Neuron (in vitro differentiated cells): ENCODE data around the gene CDADC1.

ENCODE experiments used
- H2AFZ ChIP-seq: one replicate; pipeline ENCODE4 v1.6.1; 2013; ENCODE audit warnings: low read depth, mild to moderate bottlenecking, inconsistent platforms, low read length, moderate library complexity
- H3K27me3 ChIP-seq: one replicate; pipeline ENCODE4 v1.6.1; 2013; ENCODE audit warnings: low read length; ENCODE audit not compliant: insufficient read depth
- H3K36me3 ChIP-seq: one replicate; pipeline ENCODE4 v1.6.1; 2013; ENCODE audit warnings: low read length; ENCODE audit not compliant: insufficient read depth
- H3K4me1 ChIP-seq: one replicate; pipeline ENCODE4 v1.6.1; 2013; ENCODE audit warnings: low read length; ENCODE audit not compliant: insufficient read depth
- H3K4me3 ChIP-seq: 2 replicates; pipeline ENCODE4 v1.5.1; 2013; ENCODE audit warnings: mild to moderate bottlenecking, low read length, moderate library complexity
- H3K9me3 ChIP-seq: one replicate; pipeline ENCODE4 v1.6.1; 2013; ENCODE audit warnings: low read length

Gene CDADC1

DNA sequence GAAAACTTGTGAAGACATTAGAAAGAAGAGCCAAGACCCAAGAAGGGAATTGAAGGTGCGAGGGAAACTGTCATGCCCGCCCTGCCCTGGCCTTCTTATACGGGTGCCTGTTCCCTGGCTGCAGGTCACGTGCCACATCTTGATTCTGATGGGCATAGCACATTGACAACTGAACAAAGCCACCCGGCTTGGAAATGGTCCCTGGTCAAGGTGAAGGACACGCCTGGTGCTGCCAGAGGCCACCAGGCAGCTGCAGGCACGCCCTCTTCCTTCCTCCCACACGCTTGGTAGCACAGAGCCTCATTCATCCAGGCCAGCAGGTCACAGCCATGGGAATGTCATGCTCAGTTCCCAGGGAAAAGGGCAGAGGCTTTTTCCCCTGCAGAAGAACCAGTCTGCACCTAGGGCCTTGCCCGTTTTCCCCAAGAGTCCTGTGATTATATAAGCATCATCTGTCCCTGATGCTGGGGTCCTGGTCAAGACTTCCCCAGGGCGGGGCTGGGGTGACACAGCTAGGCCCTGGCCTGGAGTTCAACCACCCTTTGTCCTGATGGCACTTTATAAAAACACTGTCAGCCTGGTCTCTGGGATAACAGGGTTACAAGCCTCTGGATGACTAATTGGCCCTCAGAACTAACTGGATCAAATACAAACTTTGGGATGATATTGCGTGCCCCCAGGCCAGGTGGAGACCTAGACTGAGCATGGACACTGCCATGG, 56.0 kb downstream of the CDADC1 start:
- H3K36me3 ChIP-seq, result no peaks in the 10 kb centered on the region
- no peaks in the 10 kb centered on the region for H3K27me3 ChIP-seq
- no peaks in the 10 kb centered on the region for H3K4me1 ChIP-seq
- H3K4me3 ChIP-seq, result no peak overlapping the region
- no peaks in the 10 kb centered on the region for H3K9me3 ChIP-seq
- H2AFZ ChIP-seq, result no peak overlapping the region

DNA sequence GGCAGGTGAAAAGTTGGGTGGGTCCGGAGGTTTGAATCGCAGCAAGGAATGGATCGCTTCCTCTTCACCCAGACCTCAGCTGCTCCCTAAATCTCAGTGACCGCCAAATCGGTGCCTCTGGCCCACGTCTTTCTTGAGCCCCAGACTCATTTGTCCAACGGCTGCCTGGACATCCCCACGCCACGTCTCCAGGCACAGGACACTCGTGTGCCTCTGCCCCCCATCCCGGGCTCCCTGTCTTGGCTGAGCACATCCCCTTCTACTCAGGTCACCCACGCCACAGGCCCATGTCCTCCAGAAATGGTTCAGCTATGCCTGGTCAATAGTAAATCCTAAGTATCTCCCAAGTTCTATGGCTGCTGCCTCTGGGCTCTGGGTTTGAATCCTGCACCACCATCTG, 56.6 kb downstream of the CDADC1 start:
- no peaks in the 10 kb centered on the region for H3K27me3 ChIP-seq
- no peaks in the 10 kb centered on the region for H3K4me1 ChIP-seq
- H2AFZ ChIP-seq, result no peak overlapping the region
- H3K36me3 ChIP-seq, result no peaks in the 10 kb centered on the region
- H3K9me3 ChIP-seq, result no peaks in the 10 kb centered on the region
- H3K4me3 ChIP-seq, result no peak overlapping the region

DNA sequence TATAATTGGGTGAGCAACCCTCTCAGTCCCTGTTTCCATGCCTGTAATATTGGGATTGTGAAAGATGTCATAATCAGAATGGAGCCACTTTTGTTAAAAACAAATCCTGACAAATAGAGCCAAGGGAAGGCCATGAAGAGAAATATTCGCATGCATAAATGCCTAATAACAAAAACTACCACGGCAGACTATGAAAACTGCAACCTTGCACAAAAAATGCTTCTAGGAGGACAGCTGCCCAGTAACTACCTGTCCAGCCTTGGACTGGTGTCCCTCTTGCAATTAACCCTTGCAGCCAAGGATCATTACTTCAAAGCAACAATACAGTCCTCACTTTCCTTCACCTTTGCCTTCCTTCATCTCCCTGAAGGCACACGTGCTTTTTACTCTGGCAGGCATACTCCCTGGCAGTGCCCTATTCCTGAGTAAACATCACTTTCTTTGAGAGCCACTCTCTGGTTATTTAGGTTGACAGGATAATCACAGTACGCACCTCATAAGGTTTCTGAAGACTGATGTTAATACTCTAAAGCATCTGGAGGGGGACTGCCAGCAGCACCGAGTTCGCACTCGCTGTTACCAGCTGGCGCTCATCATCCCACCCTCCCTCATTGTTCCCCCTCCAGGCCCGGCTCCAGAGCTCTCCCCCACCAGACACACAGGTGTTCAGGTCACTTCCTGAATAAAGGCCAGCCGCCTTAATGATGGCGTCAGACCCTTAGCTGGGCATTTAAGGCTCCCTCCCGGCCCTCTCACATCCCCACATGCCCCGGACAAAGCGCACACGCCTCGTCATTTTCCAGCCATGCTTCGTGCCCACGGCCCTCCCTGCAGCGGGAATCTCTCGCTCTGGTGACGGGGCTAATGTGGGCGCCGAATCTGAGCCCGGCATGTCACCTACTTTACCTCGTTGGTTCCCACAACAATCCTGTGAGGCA, 57.3 kb downstream of the CDADC1 start:
- Histone ChIP-seq H3K4me1 (no peaks in the 10 kb centered on the region), H3K4me3 (no peak overlapping the region), H2AFZ (no peak overlapping the region), H3K9me3 (no peaks in the 10 kb centered on the region), H3K36me3 (no peaks in the 10 kb centered on the region), H3K27me3 (no peaks in the 10 kb centered on the region)

DNA sequence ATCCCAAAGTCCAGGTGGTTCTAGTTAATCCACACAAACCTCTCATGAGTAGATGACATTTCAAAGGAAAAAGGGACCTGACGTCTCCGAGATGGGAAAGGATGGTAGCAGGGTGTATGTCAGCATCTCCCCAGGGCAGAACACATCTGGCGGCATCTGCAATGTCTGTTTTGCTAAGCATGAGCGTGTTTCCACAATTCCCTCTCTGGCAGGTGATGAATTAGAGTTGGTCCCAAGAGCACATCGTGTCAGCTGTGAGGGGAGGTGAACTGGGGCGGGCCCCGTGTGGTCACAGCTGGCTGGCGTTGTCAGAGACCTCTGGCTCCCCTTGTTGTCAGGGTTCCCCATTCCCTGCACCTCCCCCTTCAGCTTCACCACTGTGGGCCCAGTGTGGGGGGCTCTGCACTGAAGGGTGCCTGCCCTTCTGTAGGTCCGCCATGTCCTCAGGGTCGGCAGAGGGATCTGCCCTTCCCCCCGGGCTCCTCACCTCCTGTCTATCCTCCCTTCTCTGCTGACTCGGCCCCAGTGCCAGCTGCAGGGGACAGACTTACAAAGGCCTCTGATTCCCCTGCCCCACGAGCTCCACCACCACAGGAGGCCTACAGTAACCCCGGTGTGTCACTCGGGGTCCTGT, 58.2 kb downstream of the CDADC1 start:
- no peaks in the 10 kb centered on the region for H3K36me3 ChIP-seq
- H3K9me3 ChIP-seq, result no peaks in the 10 kb centered on the region
- no peaks in the 10 kb centered on the region for H3K4me1 ChIP-seq
- no peak overlapping the region for H2AFZ ChIP-seq
- no peak overlapping the region for H3K4me3 ChIP-seq
- H3K27me3 ChIP-seq, result no peaks in the 10 kb centered on the region

DNA sequence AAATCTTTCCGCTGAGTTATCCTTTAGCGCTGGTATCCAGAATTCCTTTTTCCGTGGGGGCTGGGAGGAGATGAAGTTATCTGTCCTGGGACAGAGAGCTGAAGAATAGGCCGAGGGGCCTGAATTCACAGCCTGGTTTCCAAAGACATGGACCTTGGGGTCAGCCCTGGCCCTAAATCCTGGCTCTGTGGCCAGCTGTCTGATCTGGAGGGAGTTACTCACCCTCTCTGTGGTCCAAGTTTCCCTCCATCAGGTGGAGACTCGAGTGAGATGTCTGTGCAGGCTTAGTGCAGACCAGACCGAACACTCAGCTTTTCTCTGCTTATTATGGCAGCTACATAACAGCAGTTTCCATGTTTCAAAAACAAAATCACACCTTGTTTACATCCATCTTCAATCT, 59.6 kb downstream of the CDADC1 start:
- Histone ChIP-seq H2AFZ (no peak overlapping the region), H3K36me3 (peaks cover 1% of the 10 kb centered on the region), H3K4me1 (no peaks in the 10 kb centered on the region), H3K9me3 (no peaks in the 10 kb centered on the region), H3K4me3 (no peak overlapping the region), H3K27me3 (no peaks in the 10 kb centered on the region)

DNA sequence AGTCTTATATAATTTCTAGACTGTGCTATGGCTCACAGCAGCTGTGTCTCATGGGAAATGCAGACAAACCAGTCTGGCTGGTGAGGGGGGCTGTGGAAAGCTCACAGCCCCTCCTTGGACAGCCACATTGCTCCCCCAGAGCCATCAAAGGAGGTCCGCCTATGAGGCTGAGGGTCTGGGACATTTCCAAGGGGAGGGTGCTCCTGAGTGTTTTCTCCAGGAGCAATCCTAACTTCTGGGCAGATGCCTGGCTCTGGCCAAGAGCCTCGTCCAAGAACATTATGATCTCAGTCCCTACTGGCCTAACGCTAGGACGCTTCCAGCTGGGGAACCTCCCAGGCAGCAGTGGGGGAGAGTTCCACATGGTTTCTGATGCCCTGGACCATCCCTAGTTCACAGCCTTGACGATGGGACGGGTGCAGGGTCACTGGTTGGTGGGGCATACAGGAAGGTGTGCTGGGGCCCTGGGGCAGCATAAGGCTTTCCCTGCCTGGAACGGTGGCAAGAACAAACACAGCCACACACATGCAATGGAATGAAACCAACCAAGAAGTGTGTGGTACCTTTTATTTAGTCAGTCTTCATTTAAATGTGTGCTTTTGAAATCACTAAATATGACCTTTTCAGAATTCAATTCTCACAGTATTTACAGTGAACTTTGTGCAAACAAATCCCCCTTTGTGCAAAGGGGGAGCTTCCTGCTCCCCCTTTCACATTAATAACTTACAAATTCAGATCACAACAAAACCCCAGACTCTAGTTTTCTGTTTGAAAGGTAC, 60.6 kb downstream of the CDADC1 start:
- no peaks in the 10 kb centered on the region for H3K9me3 ChIP-seq
- no peak overlapping the region for H3K4me3 ChIP-seq
- H3K27me3 ChIP-seq, result no peaks in the 10 kb centered on the region
- H3K4me1 ChIP-seq, result no peaks in the 10 kb centered on the region
- no peak overlapping the region for H2AFZ ChIP-seq
- peaks cover 1% of the 10 kb centered on the region for H3K36me3 ChIP-seq

DNA sequence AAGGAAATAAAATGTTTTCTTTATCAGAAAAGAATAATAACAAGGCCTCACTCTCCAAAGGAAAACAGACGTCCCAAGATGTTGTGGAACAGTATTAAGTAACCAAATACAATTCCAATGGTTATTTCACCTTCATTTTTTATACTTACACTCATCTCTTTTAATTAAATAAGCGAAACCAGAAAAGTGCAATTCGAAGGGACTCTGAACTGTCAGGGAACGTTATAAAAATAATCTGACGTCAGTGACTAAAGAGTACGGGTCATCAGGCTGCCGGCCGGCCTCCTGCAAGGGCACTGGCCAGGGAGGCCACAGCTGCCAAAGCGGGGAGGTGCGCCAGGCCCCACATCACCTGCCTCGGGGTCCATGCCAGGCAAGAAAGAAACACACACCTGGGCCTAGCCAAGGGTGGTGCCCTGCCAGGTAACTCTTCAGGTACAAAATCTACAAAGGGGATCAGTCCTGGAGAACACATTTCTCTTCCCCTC, 61.2 kb downstream of the CDADC1 start:
- H3K4me3 ChIP-seq, result no peak overlapping the region
- H3K9me3 ChIP-seq, result no peaks in the 10 kb centered on the region
- H3K27me3 ChIP-seq, result no peaks in the 10 kb centered on the region
- no peak overlapping the region for H2AFZ ChIP-seq
- H3K4me1 ChIP-seq, result no peaks in the 10 kb centered on the region
- peaks cover 1% of the 10 kb centered on the region for H3K36me3 ChIP-seq

DNA sequence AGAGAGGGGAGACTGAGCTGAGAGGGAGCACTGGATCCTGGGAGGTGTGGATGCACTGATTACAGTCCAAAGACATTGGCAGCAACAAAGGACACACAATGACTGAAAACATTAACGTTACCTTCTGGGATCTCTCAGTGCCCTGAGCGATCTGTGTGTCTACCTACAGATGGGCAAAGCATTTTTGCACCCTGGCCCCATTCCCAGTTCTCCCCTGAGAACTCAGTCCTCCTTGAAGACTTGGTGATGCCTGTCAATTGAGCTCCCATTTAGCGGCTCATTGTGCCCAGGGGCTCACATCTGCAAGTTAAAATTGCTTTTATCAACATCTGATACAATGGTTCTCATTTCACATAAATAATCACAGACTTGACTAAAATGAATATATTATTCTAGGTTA, 62.5 kb downstream of the CDADC1 start:
- peaks cover 1% of the 10 kb centered on the region for H3K36me3 ChIP-seq
- H2AFZ ChIP-seq, result no peak overlapping the region
- H3K4me1 ChIP-seq, result no peaks in the 10 kb centered on the region
- H3K4me3 ChIP-seq, result no peak overlapping the region
- no peaks in the 10 kb centered on the region for H3K27me3 ChIP-seq
- no peaks in the 10 kb centered on the region for H3K9me3 ChIP-seq

DNA sequence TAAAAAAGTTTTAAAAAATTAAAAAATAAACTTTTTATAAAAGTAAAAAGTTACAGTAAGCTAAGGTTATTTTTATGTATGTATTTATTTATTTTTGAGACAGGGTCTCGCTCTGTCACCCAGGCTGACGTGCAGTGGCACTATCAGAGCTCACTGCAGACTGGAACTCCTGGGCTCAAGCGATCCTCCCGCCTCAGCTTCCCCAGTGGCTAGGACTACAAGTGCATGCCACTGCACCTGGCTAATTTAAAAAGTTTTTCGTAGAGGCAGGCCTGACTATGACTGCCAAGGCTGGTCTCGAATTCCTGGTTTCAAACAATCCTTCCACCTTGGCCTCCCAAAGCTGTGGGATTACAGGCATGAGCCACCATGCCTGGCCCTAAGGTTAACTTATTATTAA, 64.1 kb downstream of the CDADC1 start:
- H3K4me1 ChIP-seq, result no peaks in the 10 kb centered on the region
- no peak overlapping the region for H3K4me3 ChIP-seq
- H3K9me3 ChIP-seq, result no peaks in the 10 kb centered on the region
- H3K27me3 ChIP-seq, result no peaks in the 10 kb centered on the region
- peaks cover 1% of the 10 kb centered on the region for H3K36me3 ChIP-seq
- H2AFZ ChIP-seq, result no peak overlapping the region

DNA sequence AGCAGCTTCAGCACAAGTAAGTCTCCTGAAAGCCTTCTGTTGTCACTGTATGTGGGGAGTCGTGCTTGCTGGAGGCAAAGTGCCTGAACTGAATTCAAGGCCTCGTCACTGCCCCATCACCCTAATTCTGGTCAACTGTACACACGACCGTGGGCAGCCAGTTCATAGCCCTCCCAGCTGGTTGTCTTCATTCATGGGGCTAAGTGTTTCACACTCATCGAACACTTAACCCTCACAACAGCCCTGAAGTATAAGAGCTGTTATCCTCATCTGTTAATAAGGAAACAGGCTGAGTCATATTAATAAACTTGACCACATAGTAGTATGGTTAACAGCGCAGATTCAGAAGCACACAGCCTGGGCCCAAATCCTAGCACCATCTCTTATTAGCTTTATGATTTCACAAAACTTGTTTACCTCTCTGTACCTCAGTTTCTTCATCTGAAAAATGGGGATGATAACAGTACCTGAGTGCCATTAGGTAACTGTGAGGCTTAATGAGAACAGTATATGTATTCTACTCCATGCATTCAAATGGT, 66.7 kb downstream of the CDADC1 start:
- Histone ChIP-seq H3K9me3 (no peaks in the 10 kb centered on the region), H2AFZ (no peak overlapping the region), H3K4me3 (no peak overlapping the region), H3K36me3 (peaks cover 1% of the 10 kb centered on the region), H3K27me3 (no peaks in the 10 kb centered on the region), H3K4me1 (no peaks in the 10 kb centered on the region)

DNA sequence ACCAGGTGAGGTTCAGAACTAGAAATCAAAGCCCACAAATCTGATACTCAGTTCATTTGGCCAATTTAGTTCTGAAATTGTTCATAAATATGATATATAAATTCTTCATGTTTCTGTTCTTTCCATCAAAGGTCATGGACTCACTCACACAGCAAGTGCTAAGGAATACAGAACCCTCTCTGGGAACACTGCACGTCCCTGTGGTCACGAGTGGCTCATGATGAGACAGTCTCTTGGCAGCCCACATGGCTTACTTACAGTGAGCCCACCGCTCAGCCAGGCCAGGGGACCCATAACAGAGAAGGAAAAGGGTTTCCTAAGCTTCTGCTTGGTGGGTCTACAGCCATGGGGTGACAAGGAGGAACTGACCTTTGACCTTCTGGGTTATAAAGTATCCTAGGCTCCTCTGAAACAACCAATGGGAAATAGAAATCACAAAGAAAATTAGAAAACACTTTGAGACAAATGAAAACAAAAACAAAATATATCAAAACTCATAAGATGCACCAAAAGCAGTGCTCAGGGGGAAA, 67.4 kb downstream of the CDADC1 start:
- Histone ChIP-seq H3K27me3 (no peaks in the 10 kb centered on the region), H3K4me3 (no peak overlapping the region), H2AFZ (no peak overlapping the region), H3K4me1 (no peaks in the 10 kb centered on the region), H3K9me3 (no peaks in the 10 kb centered on the region), H3K36me3 (peaks cover 1% of the 10 kb centered on the region)

DNA sequence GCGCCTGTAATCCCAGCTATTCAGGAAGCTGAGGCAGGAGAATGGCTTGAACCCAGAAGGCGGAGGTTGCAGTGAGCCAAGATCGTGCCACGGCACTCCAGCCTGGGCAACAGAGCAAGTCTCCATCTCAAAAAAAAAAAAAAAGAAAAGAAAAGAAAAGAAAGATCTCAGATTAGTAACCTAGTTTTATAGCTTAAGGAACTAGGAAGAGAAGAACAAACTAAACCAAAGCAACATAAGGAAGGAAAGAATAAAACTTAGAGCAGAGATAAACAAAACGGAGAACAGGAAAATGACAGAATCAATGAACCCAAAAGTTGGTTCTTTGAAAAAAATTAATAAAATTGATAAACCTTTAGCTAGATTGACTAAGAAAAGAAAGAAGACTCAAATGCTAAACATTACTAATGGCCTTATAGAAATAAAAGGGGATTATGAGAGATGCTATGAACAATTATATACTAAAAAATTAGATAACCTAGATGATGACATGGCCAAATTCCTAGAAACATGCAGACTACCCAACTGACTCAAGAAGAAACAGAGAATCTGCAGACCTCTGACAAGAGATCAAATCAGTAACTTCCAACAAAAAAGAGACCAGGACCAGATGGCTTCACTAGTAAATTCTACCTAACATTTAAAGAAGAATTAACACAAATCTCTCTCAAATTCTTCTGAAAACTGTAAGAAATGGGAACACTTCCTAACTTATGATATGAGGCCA, 68.2 kb downstream of the CDADC1 start:
- Histone ChIP-seq H2AFZ (no peak overlapping the region), H3K9me3 (no peaks in the 10 kb centered on the region)

More for the DNA sequence above, 68.2 kb downstream of the CDADC1 start:
- H3K4me1 ChIP-seq, result no peaks in the 10 kb centered on the region
- no peak overlapping the region for H3K4me3 ChIP-seq
- H3K27me3 ChIP-seq, result no peaks in the 10 kb centered on the region
- peaks cover 1% of the 10 kb centered on the region for H3K36me3 ChIP-seq
